ENCODE results near the gene RAVER2. TPM values are rescaled to one million over a fixed set of nuclear protein-coding genes. Genes with fewer than 3 reads are reported as not detected.

RAVER2 gene
- total and polyA plus RNA-seq, 2 experiments from 2014 or later, result 14.1 to 28.6 TPM

DNA sequence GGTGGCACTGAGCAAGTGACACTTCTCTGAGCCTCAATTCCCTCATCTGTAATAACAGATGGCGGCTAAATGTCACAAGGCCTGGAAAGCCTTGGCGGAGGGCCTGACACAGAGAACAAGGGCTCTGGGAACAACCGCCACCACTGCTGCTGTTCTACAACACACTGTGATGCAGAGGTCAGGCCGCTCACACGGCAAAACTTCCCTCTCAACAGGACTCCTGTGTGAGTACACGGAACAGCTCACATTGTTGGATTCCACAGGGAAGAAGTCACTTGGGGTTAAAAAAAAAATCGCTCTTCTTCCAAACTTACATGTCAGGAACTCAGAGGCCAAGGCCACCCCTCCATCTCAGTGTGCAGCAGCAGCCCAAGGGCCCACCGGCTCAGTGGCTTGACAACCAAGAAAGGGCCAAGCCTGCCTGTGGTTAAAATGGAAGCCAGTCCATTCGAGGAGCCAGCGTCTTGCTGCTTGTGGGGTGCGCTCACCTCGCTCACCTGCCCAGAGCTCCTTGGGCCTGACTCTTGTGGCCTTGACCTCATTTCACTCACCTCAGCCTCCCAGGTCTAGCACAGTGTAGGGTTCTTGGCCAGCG is 101.1 kb downstream of the RAVER2 start:
- Histone ChIP-seq H3K27me3 (no peaks in the 10 kb centered on the region), H3K27ac (no peak overlapping the region), H3K36me3 (replicated peaks; ENCODE audit: insufficient read depth, low read depth) (no peaks in the 10 kb centered on the region), H3K9me3 (ENCODE audit: low read depth) (no peaks in the 10 kb centered on the region), H2AFZ (no peak overlapping the region), H3K79me2 (no peaks in the 10 kb centered on the region), H4K20me1 (ENCODE audit: insufficient read depth, poor library complexity, severe bottlenecking) (no peaks in the 10 kb centered on the region), H3K4me2 (no peak overlapping the region), H3K4me1 (ENCODE audit: insufficient read depth) (no peaks in the 10 kb centered on the region), H3K4me3 (no peak overlapping the region), H3K9me2 (replicated peaks; ENCODE audit: insufficient read depth) (no peaks in the 10 kb centered on the region)
- DNase-seq (ENCODE audit: low spot score), result no peak
- TF ChIP-seq, protein P1, sequence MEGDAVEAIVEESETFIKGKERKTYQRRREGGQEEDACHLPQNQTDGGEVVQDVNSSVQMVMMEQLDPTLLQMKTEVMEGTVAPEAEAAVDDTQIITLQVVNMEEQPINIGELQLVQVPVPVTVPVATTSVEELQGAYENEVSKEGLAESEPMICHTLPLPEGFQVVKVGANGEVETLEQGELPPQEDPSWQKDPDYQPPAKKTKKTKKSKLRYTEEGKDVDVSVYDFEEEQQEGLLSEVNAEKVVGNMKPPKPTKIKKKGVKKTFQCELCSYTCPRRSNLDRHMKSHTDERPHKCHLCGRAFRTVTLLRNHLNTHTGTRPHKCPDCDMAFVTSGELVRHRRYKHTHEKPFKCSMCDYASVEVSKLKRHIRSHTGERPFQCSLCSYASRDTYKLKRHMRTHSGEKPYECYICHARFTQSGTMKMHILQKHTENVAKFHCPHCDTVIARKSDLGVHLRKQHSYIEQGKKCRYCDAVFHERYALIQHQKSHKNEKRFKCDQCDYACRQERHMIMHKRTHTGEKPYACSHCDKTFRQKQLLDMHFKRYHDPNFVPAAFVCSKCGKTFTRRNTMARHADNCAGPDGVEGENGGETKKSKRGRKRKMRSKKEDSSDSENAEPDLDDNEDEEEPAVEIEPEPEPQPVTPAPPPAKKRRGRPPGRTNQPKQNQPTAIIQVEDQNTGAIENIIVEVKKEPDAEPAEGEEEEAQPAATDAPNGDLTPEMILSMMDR (IDR thresholded peaks at IDR 0.05; ENCODE audit: poor library complexity), result no peak
- TF ChIP-seq EZH2 (IDR thresholded peaks at IDR 0.05; ENCODE audit: borderline replicate concordance) (no peak), EZH2phosphoT487 (IDR thresholded peaks at IDR 0.05; ENCODE audit: low read depth, severe bottlenecking, unreplicated experiment) (no peak)
- 98% methylated on average over 13 of the region's 13 CpGs for WGBS (ENCODE audit: low lambda C conversion rate, missing lambda C conversion rate)

DNA sequence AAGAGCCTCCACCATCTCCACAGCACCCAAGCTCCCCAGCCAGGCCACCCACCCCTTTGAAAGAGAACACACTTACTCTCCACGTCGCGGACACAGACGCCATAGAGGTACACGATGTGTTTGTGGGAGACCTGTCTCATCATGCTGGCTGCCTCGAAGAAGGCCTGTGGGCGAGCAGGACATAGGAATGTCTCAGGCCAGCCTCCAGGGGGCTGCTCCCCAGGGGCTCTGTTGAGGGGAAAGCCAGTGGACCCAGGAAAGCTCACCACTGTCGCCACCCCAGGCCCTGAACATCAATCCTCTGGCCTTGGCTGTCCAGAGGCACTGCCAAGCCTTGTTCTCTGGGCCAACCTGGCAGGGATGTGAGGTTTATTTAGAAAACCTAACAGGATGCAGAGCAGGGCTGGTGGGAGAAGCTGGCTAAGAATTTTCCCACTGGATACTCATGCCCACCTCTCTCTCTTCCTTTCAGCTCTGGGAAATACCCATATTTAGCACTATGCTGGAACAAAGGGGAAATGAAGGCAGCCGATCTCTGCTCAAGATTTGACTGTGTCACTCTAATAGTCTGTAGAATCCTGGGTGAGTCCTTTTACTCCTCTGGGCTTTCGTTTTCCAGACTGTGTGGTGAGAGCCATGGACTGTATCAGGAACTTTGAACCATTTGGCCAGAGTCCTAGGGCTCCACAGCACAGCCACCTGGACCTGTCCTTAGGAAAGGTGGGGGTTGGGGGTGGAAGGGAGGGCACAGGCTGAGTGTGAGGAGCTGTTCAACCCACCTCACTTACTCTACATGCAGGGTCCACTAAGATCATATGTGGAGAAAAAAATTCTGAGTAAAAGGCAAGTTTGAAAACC is 101.9 kb downstream of the RAVER2 start:
- H3K9me2 ChIP-seq (replicated peaks; ENCODE audit: insufficient read depth), result no peaks in the 10 kb centered on the region
- no peaks in the 10 kb centered on the region for H3K4me1 ChIP-seq (ENCODE audit: insufficient read depth)
- no peak for DNase-seq (ENCODE audit: low spot score)
- H3K4me2 ChIP-seq, result no peak overlapping the region
- TF ChIP-seq EZH2 (IDR thresholded peaks at IDR 0.05; ENCODE audit: borderline replicate concordance) (no peak), EZH2phosphoT487 (IDR thresholded peaks at IDR 0.05; ENCODE audit: low read depth, severe bottlenecking, unreplicated experiment) (no peak)
- TF ChIP-seq, protein P1 (IDR thresholded peaks at IDR 0.05; ENCODE audit: poor library complexity), result no peak
- WGBS (ENCODE audit: low lambda C conversion rate, missing lambda C conversion rate), result 94% methylated on average over 10 of the region's 10 CpGs
- H3K27me3 ChIP-seq, result no peaks in the 10 kb centered on the region
- H4K20me1 ChIP-seq (ENCODE audit: insufficient read depth, poor library complexity, severe bottlenecking), result no peaks in the 10 kb centered on the region
- H3K27ac ChIP-seq, result no peak overlapping the region
- H3K9me3 ChIP-seq (ENCODE audit: low read depth), result no peaks in the 10 kb centered on the region
- H2AFZ ChIP-seq, result no peak overlapping the region
- H3K36me3 ChIP-seq (replicated peaks; ENCODE audit: insufficient read depth, low read depth), result no peaks in the 10 kb centered on the region
- no peak overlapping the region for H3K4me3 ChIP-seq
- no peaks in the 10 kb centered on the region for H3K79me2 ChIP-seq

DNA sequence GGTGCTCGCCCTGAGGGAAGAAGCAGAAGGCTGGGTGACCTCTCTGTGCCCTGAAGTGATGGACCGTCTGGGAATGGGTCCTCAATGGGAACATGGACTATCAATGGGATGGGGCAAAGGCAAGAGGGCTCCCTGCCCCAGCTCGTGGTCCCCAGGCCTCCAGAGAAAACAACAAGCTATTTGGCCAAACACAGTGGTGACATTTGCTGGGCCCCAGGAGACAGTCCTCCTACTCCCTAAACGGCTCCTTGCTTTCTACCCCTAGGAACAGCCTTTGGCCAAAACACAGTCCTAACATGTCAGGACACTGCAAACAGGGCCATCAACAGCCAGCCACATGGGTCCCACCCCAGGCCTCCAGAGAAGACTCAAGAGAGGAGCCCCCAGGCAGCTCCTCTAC is 102.8 kb downstream of the RAVER2 start:
- H3K27ac ChIP-seq, result no peak overlapping the region
- H3K79me2 ChIP-seq, result no peaks in the 10 kb centered on the region
- TF ChIP-seq, protein P1 (IDR thresholded peaks at IDR 0.05; ENCODE audit: poor library complexity), result no peak
- TF ChIP-seq EZH2phosphoT487 (IDR thresholded peaks at IDR 0.05; ENCODE audit: low read depth, severe bottlenecking, unreplicated experiment), result no peak
- TF ChIP-seq EZH2 (IDR thresholded peaks at IDR 0.05; ENCODE audit: borderline replicate concordance), result no peak
- H2AFZ ChIP-seq, result no peak overlapping the region
- WGBS (ENCODE audit: low lambda C conversion rate, missing lambda C conversion rate), result 96% methylated on average over 4 of the region's 4 CpGs
- H3K4me1 ChIP-seq (ENCODE audit: insufficient read depth), result no peaks in the 10 kb centered on the region
- no peak overlapping the region for H3K4me2 ChIP-seq
- H3K27me3 ChIP-seq, result no peaks in the 10 kb centered on the region
- H3K36me3 ChIP-seq (replicated peaks; ENCODE audit: insufficient read depth, low read depth), result no peaks in the 10 kb centered on the region
- no peaks in the 10 kb centered on the region for H4K20me1 ChIP-seq (ENCODE audit: insufficient read depth, poor library complexity, severe bottlenecking)
- H3K4me3 ChIP-seq, result no peak overlapping the region
- H3K9me2 ChIP-seq (replicated peaks; ENCODE audit: insufficient read depth), result no peaks in the 10 kb centered on the region
- DNase-seq (ENCODE audit: low spot score), result no peak
- H3K9me3 ChIP-seq (ENCODE audit: low read depth), result no peaks in the 10 kb centered on the region
